SK-N-MC (cell line): ENCODE measurements around the gene SELENOO.

Source experiments
- EZH2 ChIP-seq: fragments of 200-600 bp; sonication (generic); IDR thresholded peaks from one replicate; pipeline ENCODE4 v1.6.1; 2017; ENCODE audit warnings: antibody characterized with exemption
- FOXP2 ChIP-seq: optimal IDR thresholded peaks from 2 replicates; pipeline ENCODE3; 2011; ENCODE audit warnings: mild to moderate bottlenecking, moderate library complexity; ENCODE audit not compliant: insufficient read depth; ENCODE audit errors: extremely low read length, control extremely low read depth
- POLR2AphosphoS5 ChIP-seq: IDR thresholded peaks from 2 replicates; pipeline ENCODE4 v1.6.1; 2012; ENCODE audit warnings: mild to moderate bottlenecking, low read depth, low read length, borderline replicate concordance

- no peak for TF ChIP-seq POLR2AphosphoS5
- TF ChIP-seq EZH2, result no peak
- TF ChIP-seq FOXP2, result no peak
These were observed 41.7 kb downstream of the SELENOO start for GRCh38 chr22:50242406-50242949.
